ENCODE measurements around the gene PRM1.
A peak's percentile ranks its signal among the peaks of the same experiment; 100 is the strongest.

The PRM1 gene

GRCh38 chr16:11238272-11239202, 42.6 kb downstream of the PRM1 start:
- H3K4me3 ChIP-seq (ENCODE audit: low read depth, low read length), result no peak overlapping the region
- no peak for DNase-seq (ENCODE audit: low read depth)
- TF ChIP-seq CTCF (IDR thresholded peaks at IDR 0.05; ENCODE audit: low read depth, low read length, missing control alignments), result no peak

- TF ChIP-seq CTCF (IDR thresholded peaks at IDR 0.05; ENCODE audit: low read depth, low read length, missing control alignments), result no peak
- no peak overlapping the region for H3K4me3 ChIP-seq (ENCODE audit: low read depth, low read length)
- DNase-seq (ENCODE audit: low read depth), result no peak
Observed at GRCh38 chr16:11236461-11237254, 44.5 kb downstream of the PRM1 start.

GRCh38 chr16:11235703-11235991, 45.5 kb downstream of the PRM1 start:
- H3K4me3 ChIP-seq (ENCODE audit: low read depth, low read length), result no peak overlapping the region
- no peak for DNase-seq (ENCODE audit: low read depth)
- no peak for TF ChIP-seq CTCF (IDR thresholded peaks at IDR 0.05; ENCODE audit: low read depth, low read length, missing control alignments)

GRCh38 chr16:11234884-11235702, 46.0 kb downstream of the PRM1 start:
- no peak for DNase-seq (ENCODE audit: low read depth)
- TF ChIP-seq CTCF (IDR thresholded peaks at IDR 0.05; ENCODE audit: low read depth, low read length, missing control alignments), result no peak
- no peak overlapping the region for H3K4me3 ChIP-seq (ENCODE audit: low read depth, low read length)

- H3K4me3 ChIP-seq (ENCODE audit: low read depth, low read length), result no peak overlapping the region
- DNase-seq (ENCODE audit: low read depth), result no peak
Observed at GRCh38 chr16:11233727-11234376, 47.3 kb downstream of the PRM1 start.

More at GRCh38 chr16:11233727-11234376, 47.3 kb downstream of the PRM1 start:
- peak; percentile 4 for TF ChIP-seq CTCF (IDR thresholded peaks at IDR 0.05; ENCODE audit: low read depth, low read length, missing control alignments)
